GM12878 (cell line): ENCODE results near the gene KANTR. TPM values are rescaled to one million over a fixed set of nuclear protein-coding genes. Genes with fewer than 3 reads are reported as not detected.

Experiments used
- ATAC-seq: fragments of 200-7000 bp; cut with Tn5 transposase; 3 replicates; pipeline ENCODE4 v1.9.1; 2020; ENCODE audit warnings: mild to moderate bottlenecking, moderate library complexity
- BruUV-seq: library from RNA; stranded (reverse); fragments of 400-500 nt; replicated peaks from 2 replicates; lab custom pipeline; 2021; lab: Mats Ljungman, UMichigan
- CTCF ChIA-PET: fragments of 300-600 bp; sonication (Branson Sonifier 250); formaldehyde crosslinking; extraction: SDS; loops from one replicate; lab custom pipeline; 2021; ENCODE audit warnings: inconsistent platforms; lab: Yijun Ruan, JAX
- POLR2A ChIA-PET: fragments of 350-600 bp; formaldehyde crosslinking; extraction: SDS; loops from one replicate; lab custom pipeline; 2021; ENCODE audit warnings: inconsistent platforms; lab: Charles Lee
- RAD21 ChIA-PET: fragments of 300-600 bp; sonication (Branson Sonifier 250); formaldehyde crosslinking; loops from one replicate; lab custom pipeline; 2023; ENCODE audit warnings: antibody characterized with exemption; ENCODE audit not compliant: unreplicated experiment; lab: Charles Lee
- SMC1A ChIA-PET: fragments of 300-600 bp; sonication (Branson Sonifier 250); formaldehyde crosslinking; loops from one replicate; lab custom pipeline; 2023; ENCODE audit not compliant: unreplicated experiment, uncharacterized antibody; lab: Charles Lee
- DNase-seq: peaks from one replicate; pipeline ENCODE4 v3.0.0-alpha.2; 2011; ENCODE audit warnings: low read depth, low spot score
- FAIRE-seq: peaks from 3 replicates; lab custom pipeline; 2011; peaks lifted over from hg19 to GRCh38; lab: Jason Lieb, UNC
- H2AFZ ChIP-seq: 2 replicates; pipeline ENCODE4 v1.6.0; 2011; ENCODE audit warnings: low read depth, low read length, control low read depth; ENCODE audit not compliant: control insufficient read depth
- H3K27ac ChIP-seq: 2 replicates; pipeline ENCODE4 v1.5.1; 2011; ENCODE audit warnings: control low read depth; ENCODE audit not compliant: control insufficient read depth, insufficient read depth
- H3K27me3 ChIP-seq, 2 experiments: replicated peaks in 1 of 2; 2 replicates each; pipeline versions ENCODE4 v1.6.0 to v1.6.1; 2011; ENCODE audit warnings: low read length in 1 of 2; ENCODE audit not compliant: control insufficient read depth in 2 of 2, insufficient read depth in 2 of 2
- H3K36me3 ChIP-seq, 2 experiments: 2 replicates each; pipeline ENCODE4 v1.5.1; 2011; ENCODE audit warnings: low read length in 1 of 2; ENCODE audit not compliant: control insufficient read depth in 2 of 2, insufficient read depth in 2 of 2
- H3K4me1 ChIP-seq: 2 replicates; pipeline ENCODE4 v1.6.1; 2011; ENCODE audit warnings: mild to moderate bottlenecking, low read length, moderate library complexity, mixed read lengths; ENCODE audit not compliant: control insufficient read depth, insufficient read depth
- H3K4me2 ChIP-seq: 2 replicates; pipeline ENCODE4 v1.6.0; 2011; ENCODE audit warnings: control low read depth; ENCODE audit not compliant: control insufficient read depth, insufficient read depth
- H3K4me3 ChIP-seq: fragments of 200-600 bp; sonication (generic); 2 replicates; pipeline ENCODE4 v1.5.1; 2016
- H3K79me2 ChIP-seq: 2 replicates; pipeline ENCODE4 v1.6.0; 2011; ENCODE audit warnings: low read length; ENCODE audit not compliant: control insufficient read depth, insufficient read depth
- H3K9ac ChIP-seq: 2 replicates; pipeline ENCODE4 v1.8.0; 2011; ENCODE audit warnings: low read length, control low read depth, mixed read lengths; ENCODE audit not compliant: control insufficient read depth, insufficient read depth
- H3K9me3 ChIP-seq: replicated peaks from 3 replicates; pipeline ENCODE4 v1.5.1; 2011; ENCODE audit warnings: mild to moderate bottlenecking, low read length; ENCODE audit not compliant: control insufficient read depth, insufficient read depth
- H4K20me1 ChIP-seq: 2 replicates; pipeline ENCODE4 v1.6.0; 2011; ENCODE audit not compliant: control insufficient read depth, insufficient read depth
- CHD2 ChIP-seq: IDR thresholded peaks from 2 replicates; pipeline ENCODE4 v1.6.1; 2011; ENCODE audit warnings: low read depth, low read length, improper control_type of control experiment, borderline replicate concordance
- EZH2 ChIP-seq: IDR thresholded peaks from 2 replicates; pipeline ENCODE4 v1.6.1; 2012; ENCODE audit warnings: low read depth, mild to moderate bottlenecking, control low read depth, inconsistent platforms, low read length, borderline replicate concordance; ENCODE audit not compliant: control insufficient read depth
- POLR2A ChIP-seq: IDR thresholded peaks from 2 replicates; pipeline ENCODE4 v1.6.1; 2011; ENCODE audit warnings: low read depth, mild to moderate bottlenecking, low read length
- SIN3A ChIP-seq: IDR thresholded peaks from 2 replicates; pipeline ENCODE4 v1.6.1; 2012; ENCODE audit warnings: low read depth, low read length, improper control_type of control experiment
- SRF ChIP-seq, 2 experiments: IDR thresholded peaks; 2 replicates each; pipeline ENCODE4 v1.6.1; 2011; ENCODE audit warnings: low read depth in 2 of 2, low read length in 2 of 2, mild to moderate bottlenecking in 1 of 2, moderate library complexity in 1 of 2
- TAF1 ChIP-seq: IDR thresholded peaks from 2 replicates; pipeline ENCODE4 v1.6.1; 2011; ENCODE audit warnings: mild to moderate bottlenecking, low read depth, low read length, borderline replicate concordance
- YY1 ChIP-seq: IDR thresholded peaks from 2 replicates; pipeline ENCODE4 v1.6.1; 2011; ENCODE audit warnings: low read depth, mild to moderate bottlenecking, low read length
- WGBS: methylation state at CpG from one replicate; pipeline ENCODE4 v1.1.6; 2016; ENCODE audit warnings: low lambda C conversion rate; ENCODE audit not compliant: insufficient replicate concordance, insufficient coverage; ENCODE audit errors: missing lambda C conversion rate; 5-methylcytosine and 5-hydroxymethylcytosine counted together
- in situ Hi-C: fragments of 300-500 bp; cut with MboI; formaldehyde crosslinking; loops from 9 replicates; pipeline ENCODE4 v1.14.3; 2018; ENCODE audit warnings: mixed read lengths
- intact Hi-C: fragments of 100-400 bp; cut with micrococcal nuclease; formaldehyde crosslinking; loops from one replicate; pipeline ENCODE4 v1.14.2; 2022; ENCODE audit not compliant: unreplicated experiment
- polyA plus RNA-seq, 11 experiments: library from polyadenylated mRNA; depleted of rRNA in 4 of 11; unstranded in 6 of 11; stranded (reverse) in 5 of 11; fragments of >200 nt; fragmentation: Nextera tagmentation in 4 of 11; fragmentation: Illumina TruSeq in 1 of 11; extraction: Ambion mirVana in 4 of 11; extraction: Trizol in 1 of 11; gene quantifications; 1 replicate in 1 of 11; 2 replicates in 10 of 11; pipeline versions ENCODE4 v1.2.1 to v1.2.3, GENCODE V29; 2011 to 2016; ENCODE audit warnings: inconsistent platforms in 2 of 11, missing spikeins in 2 of 11, low read depth in 1 of 11
- total RNA-seq, 4 experiments: library from RNA; depleted of rRNA in 3 of 4; stranded (reverse); fragments of >200 nt in 3 of 4; fragmentation: Illumina TruSeq in 1 of 4; extraction: Trizol in 1 of 4; gene quantifications; 2 replicates each; pipeline versions ENCODE4 v1.2.1 to v1.2.3, GENCODE V29; 2013 to 2021
- TF ChIP-seq, protein P1 (sequence below): IDR thresholded peaks from 2 replicates; pipeline ENCODE4 v1.6.1; 2011; ENCODE audit warnings: low read depth, low read length, improper control_type of control experiment, borderline replicate concordance
- TF ChIP-seq, protein P2 (sequence below): IDR thresholded peaks from 2 replicates; pipeline ENCODE4 v1.6.1; 2012; ENCODE audit warnings: low read depth, low read length, improper control_type of control experiment

The KANTR gene
- total and polyA plus RNA-seq, 10 of the 15 experiments (the other 5 are each of a cell fraction or from before 2014, with no cell fraction given), result 1.00 to 14.8 (median 5.5) TPM

DNA sequence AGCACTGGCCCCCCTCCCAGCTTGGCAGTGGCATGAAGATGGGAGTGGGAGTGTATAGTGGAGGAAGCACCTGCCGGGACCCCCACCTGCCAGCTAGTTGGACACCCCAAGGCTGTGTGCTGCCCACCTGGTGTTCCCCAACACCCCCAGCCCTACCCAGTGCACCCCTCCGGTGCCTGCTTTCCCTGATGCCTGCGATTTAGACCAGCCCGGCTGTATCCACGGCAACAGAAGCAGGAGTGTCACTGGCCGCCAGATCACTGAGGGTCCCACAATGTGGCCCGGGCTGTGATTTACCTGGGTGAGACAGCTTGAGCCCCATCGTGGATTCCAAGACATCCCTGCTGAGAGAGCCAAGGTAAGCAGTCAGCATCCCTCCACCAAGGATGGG lies 44.8 kb upstream of the KANTR start:
- Histone ChIP-seq H3K4me3 (no peak overlapping the region), H3K9me3 (no peaks in the 10 kb centered on the region), H3K4me2 (no peak overlapping the region), H3K36me3 (no peaks in the 10 kb centered on the region), H3K27ac (no peak overlapping the region), H3K9ac (no peak overlapping the region), H3K79me2 (no peaks in the 10 kb centered on the region), H4K20me1 (no peaks in the 10 kb centered on the region), H3K27me3 (no peaks in the 10 kb centered on the region), H2AFZ (no peak overlapping the region), H3K4me1 (no peaks in the 10 kb centered on the region)
- no TSS peak for BruUV-seq
- DNase-seq (no peak), ATAC-seq (no peak), FAIRE-seq (no peak)
- in situ Hi-C loops (no loop called here), intact Hi-C loops (no loop called here)
- ChIA-PET SMC1A (no interaction called here), CTCF (no interaction called here), RAD21 (no interaction called here), POLR2A (no interaction called here)
- WGBS, result 33% methylated on average over 8 of the region's 8 CpGs
- TF ChIP-seq, protein P1, sequence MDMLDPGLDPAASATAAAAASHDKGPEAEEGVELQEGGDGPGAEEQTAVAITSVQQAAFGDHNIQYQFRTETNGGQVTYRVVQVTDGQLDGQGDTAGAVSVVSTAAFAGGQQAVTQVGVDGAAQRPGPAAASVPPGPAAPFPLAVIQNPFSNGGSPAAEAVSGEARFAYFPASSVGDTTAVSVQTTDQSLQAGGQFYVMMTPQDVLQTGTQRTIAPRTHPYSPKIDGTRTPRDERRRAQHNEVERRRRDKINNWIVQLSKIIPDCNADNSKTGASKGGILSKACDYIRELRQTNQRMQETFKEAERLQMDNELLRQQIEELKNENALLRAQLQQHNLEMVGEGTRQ, result no peak

DNA sequence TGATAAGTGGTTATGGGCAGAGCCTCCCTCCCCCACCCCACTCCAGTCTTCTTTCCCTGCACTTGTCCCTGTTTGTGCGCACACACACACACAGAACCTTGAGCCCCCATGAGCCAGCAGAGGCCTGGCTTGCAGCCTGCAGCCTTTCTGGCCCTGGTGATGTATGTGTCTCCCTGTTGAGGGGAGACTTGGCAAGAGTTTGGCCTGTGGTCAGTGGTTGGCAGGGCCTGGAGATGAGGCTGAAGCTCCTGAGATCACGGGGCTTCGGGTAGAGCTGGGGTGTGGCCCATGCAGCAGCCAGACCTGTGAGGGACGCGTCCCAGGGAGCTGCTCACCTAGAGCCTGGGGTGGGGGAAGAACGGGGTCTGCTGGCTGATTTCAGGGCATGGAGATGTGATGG lies 43.1 kb upstream of the KANTR start:
- Histone ChIP-seq H3K27me3 (no peaks in the 10 kb centered on the region), H3K4me1 (no peaks in the 10 kb centered on the region), H3K79me2 (no peaks in the 10 kb centered on the region), H3K36me3 (no peaks in the 10 kb centered on the region), H3K27ac (no peak overlapping the region), H3K4me3 (no peak overlapping the region), H3K9me3 (no peaks in the 10 kb centered on the region), H2AFZ (no peak overlapping the region), H3K9ac (no peak overlapping the region), H3K4me2 (no peak overlapping the region), H4K20me1 (no peaks in the 10 kb centered on the region)
- no peak for DNase-seq
- TF ChIP-seq POLR2A (no peak), TAF1 (no peak), SRF (IDR thresholded peaks at IDR 0.05; ENCODE audit: low read depth in 2 of 2, low read length in 2 of 2) (no peak), EZH2 (no peak), CHD2 (no peak), YY1 (no peak), SIN3A (no peak)
- TF ChIP-seq, protein P2, sequence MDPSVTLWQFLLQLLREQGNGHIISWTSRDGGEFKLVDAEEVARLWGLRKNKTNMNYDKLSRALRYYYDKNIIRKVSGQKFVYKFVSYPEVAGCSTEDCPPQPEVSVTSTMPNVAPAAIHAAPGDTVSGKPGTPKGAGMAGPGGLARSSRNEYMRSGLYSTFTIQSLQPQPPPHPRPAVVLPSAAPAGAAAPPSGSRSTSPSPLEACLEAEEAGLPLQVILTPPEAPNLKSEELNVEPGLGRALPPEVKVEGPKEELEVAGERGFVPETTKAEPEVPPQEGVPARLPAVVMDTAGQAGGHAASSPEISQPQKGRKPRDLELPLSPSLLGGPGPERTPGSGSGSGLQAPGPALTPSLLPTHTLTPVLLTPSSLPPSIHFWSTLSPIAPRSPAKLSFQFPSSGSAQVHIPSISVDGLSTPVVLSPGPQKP, result no peak
- ChIA-PET RAD21 (no interaction called here), SMC1A (no interaction called here), POLR2A (no interaction called here), CTCF (no interaction called here)
- intact Hi-C loops (no loop called here), in situ Hi-C loops (no loop called here)
- ATAC-seq, result no peak
- no peak for FAIRE-seq
- BruUV-seq, result no TSS peak
- 48% methylated on average over 6 of the region's 6 CpGs for WGBS
